ENCODE results near the gene TSEN2. TPM values are rescaled to one million over a fixed set of nuclear protein-coding genes. Genes with fewer than 3 reads are reported as not detected.

Gene TSEN2
- total RNA-seq, 1 donor from 2014 or later = 16.0 TPM

- no peak overlapping the region for H3K4me3 ChIP-seq
- no peak overlapping the region for H3K27ac ChIP-seq
- peaks cover 69% of the 10 kb centered on the region for H3K36me3 ChIP-seq
- TF ChIP-seq CTCF (IDR thresholded peaks at IDR 0.05) = no peak
- no peaks in the 10 kb centered on the region for H3K27me3 ChIP-seq
- no peaks in the 10 kb centered on the region for H3K9me3 ChIP-seq
- no peak for ATAC-seq
- intact Hi-C loops (cut with DNase I) = no loop called here
- DNase-seq = no peak
- H3K4me1 ChIP-seq = no peaks in the 10 kb centered on the region
Observed at GRCh38 chr3:12501360-12502020, 17.2 kb downstream of the TSEN2 start.

DNA sequence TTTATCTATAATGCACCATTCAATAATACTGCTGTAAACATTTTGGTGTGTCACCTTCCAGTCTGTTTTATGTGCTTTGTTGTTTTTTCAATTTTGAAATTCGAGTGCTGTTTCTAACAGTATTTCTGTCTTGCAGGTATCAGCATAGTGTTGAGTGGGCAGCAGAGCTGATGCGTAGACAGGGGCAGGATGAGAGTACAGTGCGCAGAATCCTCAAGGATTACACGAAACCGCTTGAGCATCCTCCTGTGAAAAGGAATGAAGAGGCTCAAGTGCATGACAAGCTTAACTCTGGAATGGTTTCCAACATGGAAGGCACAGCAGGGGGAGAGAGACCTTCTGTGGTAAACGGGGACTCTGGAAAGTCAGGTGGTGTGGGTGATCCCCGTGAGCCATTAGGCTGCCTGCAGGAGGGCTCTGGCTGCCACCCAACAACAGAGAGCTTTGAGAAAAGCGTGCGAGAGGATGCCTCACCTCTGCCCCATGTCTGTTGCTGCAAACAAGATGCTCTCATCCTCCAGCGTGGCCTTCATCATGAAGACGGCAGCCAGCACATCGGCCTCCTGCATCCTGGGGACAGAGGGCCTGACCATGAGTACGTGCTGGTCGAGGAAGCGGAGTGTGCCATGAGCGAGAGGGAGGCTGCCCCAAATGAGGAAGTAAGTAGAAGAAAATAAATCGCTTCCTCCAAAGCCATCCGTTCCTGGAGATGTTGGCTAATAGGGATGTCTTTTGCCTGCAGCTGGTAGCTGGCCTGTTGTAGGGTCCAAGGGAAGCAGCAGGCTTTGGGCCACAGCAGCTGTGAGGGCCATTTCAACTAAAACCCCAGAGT is 19.1 kb downstream of the TSEN2 start:
- Histone ChIP-seq H3K27me3 (no peaks in the 10 kb centered on the region), H3K9me3 (no peaks in the 10 kb centered on the region), H3K36me3 (peaks cover 57% of the 10 kb centered on the region), H3K4me1 (no peaks in the 10 kb centered on the region), H3K4me3 (no peak overlapping the region), H3K27ac (no peak overlapping the region)
- TF ChIP-seq CTCF (IDR thresholded peaks at IDR 0.05) = no peak
- intact Hi-C loops (cut with DNase I) = no loop called here
- peak; percentile 68 for DNase-seq
- ATAC-seq = peak; percentile 79

GRCh38 chr3:12506201-12506709 is 22.0 kb downstream of the TSEN2 start:
- no peaks in the 10 kb centered on the region for H3K9me3 ChIP-seq
- H3K4me3 ChIP-seq = no peak overlapping the region
- DNase-seq (no peak), ATAC-seq (no peak)
- H3K4me1 ChIP-seq = no peaks in the 10 kb centered on the region
- no peak overlapping the region for H3K27ac ChIP-seq
- no peak for TF ChIP-seq CTCF (IDR thresholded peaks at IDR 0.05)
- intact Hi-C loops (cut with DNase I) = no loop called here
- no peaks in the 10 kb centered on the region for H3K27me3 ChIP-seq
- H3K36me3 ChIP-seq = peaks cover 45% of the 10 kb centered on the region

DNA sequence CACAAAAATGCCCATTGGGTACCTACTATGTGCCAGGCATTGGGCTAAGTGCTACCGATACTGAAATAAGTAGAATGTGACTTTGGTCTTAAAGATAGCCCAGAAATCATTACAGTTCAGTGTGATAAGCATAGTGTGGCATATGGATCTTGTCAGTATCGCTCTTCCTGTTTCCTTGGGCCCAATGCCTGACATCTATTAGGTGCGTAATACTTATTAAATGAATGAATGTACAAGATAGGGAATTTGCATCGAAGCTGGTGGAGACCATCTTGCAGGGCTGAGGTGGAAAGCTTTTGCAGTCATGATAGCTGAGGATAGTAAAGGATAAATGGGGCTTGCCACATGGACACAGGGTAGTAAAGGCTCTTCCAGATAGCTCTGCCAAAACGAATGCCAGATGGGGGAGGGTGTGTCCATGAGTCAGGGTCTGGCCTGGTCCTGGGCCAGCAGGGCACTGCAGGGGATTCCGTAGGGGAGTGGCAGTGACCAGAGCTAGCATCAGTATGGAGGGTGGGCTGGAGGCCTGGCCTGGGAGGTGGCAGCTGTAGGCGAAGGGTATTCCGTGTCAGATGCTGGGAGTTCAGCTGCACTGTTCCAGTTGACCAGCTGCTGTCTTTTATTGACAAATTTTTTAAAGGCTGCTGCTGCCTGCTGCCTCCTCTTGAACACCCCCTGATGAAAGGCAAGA is 23.5 kb downstream of the TSEN2 start:
- Histone ChIP-seq H3K27me3 (no peaks in the 10 kb centered on the region), H3K4me3 (no peak overlapping the region), H3K9me3 (no peaks in the 10 kb centered on the region), H3K27ac (peak overlapping the region; percentile 48), H3K36me3 (peaks cover 37% of the 10 kb centered on the region), H3K4me1 (no peaks in the 10 kb centered on the region)
- TF ChIP-seq CTCF (IDR thresholded peaks at IDR 0.05) = no peak
- peak; percentile 53 for ATAC-seq
- intact Hi-C loops (cut with DNase I) = no loop called here
- DNase-seq = no peak

- no peak for TF ChIP-seq CTCF (IDR thresholded peaks at IDR 0.05)
- ATAC-seq (peak; percentile 59), DNase-seq (no peak)
- intact Hi-C loops (cut with DNase I) = no loop called here
- Histone ChIP-seq H3K4me3 (no peak overlapping the region), H3K27ac (peak overlapping the region; percentile 48), H3K36me3 (peaks cover 34% of the 10 kb centered on the region), H3K27me3 (no peaks in the 10 kb centered on the region), H3K4me1 (no peaks in the 10 kb centered on the region), H3K9me3 (no peaks in the 10 kb centered on the region)
Observed at GRCh38 chr3:12508291-12508700, 24.0 kb downstream of the TSEN2 start.

Measured in upper lobe of right lung (tissue), 1 donor.